Transverse colon (tissue), 4 donors: Measurements from ENCODE around the gene ST6GALNAC5.

Experiments used
- CTCF ChIP-seq, 5 experiments: fragments of 200-600 bp in 3 of 5; fragments of 450-650 bp in 2 of 5; sonication (generic) in 3 of 5; IDR thresholded peaks; 1 replicate in 2 of 5; 2 replicates in 3 of 5; pipeline ENCODE4 v1.5.1; 2016 to 2017; ENCODE audit warnings: antibody characterized with exemption in 5 of 5, inconsistent platforms in 3 of 5, mild to moderate bottlenecking in 2 of 5, moderate library complexity in 1 of 5
- EP300 ChIP-seq: sonication (generic); formaldehyde crosslinking; IDR thresholded peaks from one replicate; pipeline ENCODE4 v1.6.1; 2017; ENCODE audit warnings: antibody characterized with exemption, low read depth
- POLR2A ChIP-seq: fragments of 450-650 bp; IDR thresholded peaks from one replicate; pipeline ENCODE4 v1.6.1; 2016; ENCODE audit warnings: antibody characterized with exemption, mild to moderate bottlenecking, moderate library complexity
- POLR2AphosphoS5 ChIP-seq, 3 donors: sonication (generic); formaldehyde crosslinking; IDR thresholded peaks; one replicate each; pipeline ENCODE4 v1.6.1; 2016; ENCODE audit warnings: antibody characterized with exemption in 3 of 3

DNA sequence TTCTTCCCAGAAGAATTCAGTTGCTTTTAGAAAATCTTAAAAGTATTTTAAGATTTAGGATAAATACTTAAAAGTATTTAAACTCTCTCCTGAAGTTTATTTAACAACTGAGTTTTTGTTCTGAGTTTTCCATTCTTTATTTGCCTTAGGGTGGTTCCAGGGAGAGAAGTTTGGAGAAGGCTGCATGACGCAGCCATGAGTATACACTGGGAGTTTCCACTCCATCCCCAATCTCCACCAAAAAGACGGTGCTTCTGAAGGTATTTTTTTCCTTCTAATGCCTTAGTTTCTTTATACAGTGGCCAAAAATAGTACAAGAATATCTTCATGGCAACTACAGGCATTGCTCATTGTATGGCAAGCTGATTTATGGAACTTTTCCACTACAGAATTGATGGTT is 122.7 kb downstream of the ST6GALNAC5 start:
- TF ChIP-seq CTCF (IDR thresholded peaks at IDR 0.05) = no peak
- no peak for TF ChIP-seq EP300
- no peak for TF ChIP-seq POLR2A
- no peak for TF ChIP-seq POLR2AphosphoS5 (IDR thresholded peaks at IDR 0.05)
